DND-41 (cell line): Measurements from ENCODE around the gene TLCD5.

ENCODE experiments used
- ATAC-seq: fragments of 200-7000 bp; cut with Tn5 transposase; 3 replicates; pipeline ENCODE4 v1.9.1; 2021; ENCODE audit warnings: low read depth; ENCODE audit not compliant: insufficient read depth
- DNase-seq: peaks from one replicate; pipeline ENCODE4 v3.0.0-alpha.2; 2020
- H2AFZ ChIP-seq: 2 replicates; pipeline ENCODE4 v1.6.0; 2012; ENCODE audit warnings: low read depth, low read length
- H3K27ac ChIP-seq: 2 replicates; pipeline ENCODE4 v1.5.1; 2012; ENCODE audit warnings: low read length, inconsistent platforms
- H3K27me3 ChIP-seq: fragments of 200-600 bp; sonication (generic); 2 replicates; pipeline ENCODE4 v1.6.0; 2012; ENCODE audit warnings: low read length, mild to moderate bottlenecking, inconsistent platforms; ENCODE audit not compliant: insufficient read depth, poor library complexity
- H3K36me3 ChIP-seq: 2 replicates; pipeline ENCODE4 v1.5.1; 2012; ENCODE audit warnings: low read length, inconsistent platforms; ENCODE audit not compliant: insufficient read depth
- H3K4me1 ChIP-seq: 2 replicates; pipeline ENCODE4 v1.5.1; 2012; ENCODE audit warnings: mild to moderate bottlenecking, low read length; ENCODE audit not compliant: insufficient read depth
- H3K4me2 ChIP-seq: 2 replicates; pipeline ENCODE4 v1.6.0; 2012; ENCODE audit warnings: mild to moderate bottlenecking, moderate library complexity, low read length, inconsistent platforms; ENCODE audit not compliant: insufficient read depth
- H3K4me3 ChIP-seq, 2 experiments: fragments of 200-600 bp in 1 of 2; shearing (Covaris generic) in 1 of 2; 2 replicates each; pipeline ENCODE4 v1.5.1; 2012 to 2016; ENCODE audit warnings: inconsistent platforms in 2 of 2, low read length in 2 of 2, mild to moderate bottlenecking in 2 of 2, low read depth in 1 of 2, moderate library complexity in 1 of 2
- H3K79me2 ChIP-seq: 2 replicates; pipeline ENCODE4 v1.6.0; 2012; ENCODE audit warnings: low read length, inconsistent platforms; ENCODE audit not compliant: insufficient read depth
- H3K9ac ChIP-seq: 2 replicates; pipeline ENCODE4 v1.6.0; 2012; ENCODE audit warnings: low read depth, mild to moderate bottlenecking, inconsistent platforms, low read length, moderate library complexity
- H3K9me3 ChIP-seq: 2 replicates; pipeline ENCODE4 v1.5.1; 2012; ENCODE audit warnings: low read length, moderate library complexity, mild to moderate bottlenecking, inconsistent platforms; ENCODE audit not compliant: insufficient read depth, severe bottlenecking
- H4K20me1 ChIP-seq: 2 replicates; pipeline ENCODE4 v1.6.0; 2012; ENCODE audit warnings: low read length; ENCODE audit not compliant: insufficient read depth
- CTCF ChIP-seq: IDR thresholded peaks from 2 replicates; pipeline ENCODE4 v1.5.1; 2012; ENCODE audit warnings: borderline replicate concordance, low read length, moderate library complexity, mild to moderate bottlenecking; ENCODE audit not compliant: poor library complexity, severe bottlenecking; ENCODE audit errors: extremely low read depth
- EZH2 ChIP-seq: IDR thresholded peaks from 3 replicates; pipeline ENCODE4 v1.6.1; 2012; ENCODE audit warnings: borderline replicate concordance, low read depth, mild to moderate bottlenecking, moderate library complexity, low read length, inconsistent platforms; ENCODE audit not compliant: severe bottlenecking

The TLCD5 gene

GRCh38 chr11:120306519-120307242, 18.4 kb upstream of the TLCD5 start:
- H3K36me3 ChIP-seq, result no peaks in the 10 kb centered on the region
- H3K27me3 ChIP-seq, result peaks cover 37% of the 10 kb centered on the region
- H3K27ac ChIP-seq, result no peak overlapping the region
- no peak overlapping the region for H3K4me3 ChIP-seq
- no peaks in the 10 kb centered on the region for H3K4me1 ChIP-seq
- TF ChIP-seq CTCF, result no peak
- DNase-seq, result no peak
- no peak overlapping the region for H3K4me2 ChIP-seq
- H3K79me2 ChIP-seq, result no peaks in the 10 kb centered on the region
- H2AFZ ChIP-seq, result no peak overlapping the region
- no peak for ATAC-seq
- no peak overlapping the region for H3K9ac ChIP-seq
- H3K9me3 ChIP-seq, result no peaks in the 10 kb centered on the region
- peaks cover 25% of the 10 kb centered on the region for H4K20me1 ChIP-seq

- no peaks in the 10 kb centered on the region for H3K79me2 ChIP-seq
- no peak overlapping the region for H3K4me3 ChIP-seq
- no peak overlapping the region for H3K9ac ChIP-seq
- DNase-seq (no peak), ATAC-seq (no peak)
- no peaks in the 10 kb centered on the region for H3K4me1 ChIP-seq
- no peak overlapping the region for H3K27ac ChIP-seq
- H2AFZ ChIP-seq, result no peak overlapping the region
- H3K36me3 ChIP-seq, result no peaks in the 10 kb centered on the region
- TF ChIP-seq CTCF (no peak), EZH2 (no peak)
- H4K20me1 ChIP-seq, result peaks cover 20% of the 10 kb centered on the region
- H3K9me3 ChIP-seq, result no peaks in the 10 kb centered on the region
- peaks cover 34% of the 10 kb centered on the region for H3K27me3 ChIP-seq
- no peak overlapping the region for H3K4me2 ChIP-seq
Observed at GRCh38 chr11:120307476-120307875, 17.6 kb upstream of the TLCD5 start.

- Histone ChIP-seq H3K4me3 (no peak overlapping the region), H3K36me3 (no peaks in the 10 kb centered on the region), H3K79me2 (no peaks in the 10 kb centered on the region), H2AFZ (no peak overlapping the region), H3K4me2 (no peak overlapping the region), H3K4me1 (no peaks in the 10 kb centered on the region), H3K27me3 (peaks cover 40% of the 10 kb centered on the region), H3K27ac (no peak overlapping the region), H3K9me3 (no peaks in the 10 kb centered on the region), H3K9ac (no peak overlapping the region), H4K20me1 (peaks cover 15% of the 10 kb centered on the region)
- no peak for ATAC-seq
- DNase-seq, result no peak
- no peak for TF ChIP-seq CTCF
- no peak for TF ChIP-seq EZH2
Observed at GRCh38 chr11:120308081-120308480, 17.0 kb upstream of the TLCD5 start.
